Measurements from ENCODE around the gene LINC01488. TPM values are rescaled to one million over a fixed set of nuclear protein-coding genes. Genes with fewer than 3 reads are reported as not detected.
A peak's percentile ranks its signal among the peaks of the same experiment; 100 is the strongest.

Gene LINC01488
- total and polyA plus RNA-seq, 9 of the 15 experiments (the other 6 are each of a cell fraction or from before 2014, with no cell fraction given) = not detected

DNA sequence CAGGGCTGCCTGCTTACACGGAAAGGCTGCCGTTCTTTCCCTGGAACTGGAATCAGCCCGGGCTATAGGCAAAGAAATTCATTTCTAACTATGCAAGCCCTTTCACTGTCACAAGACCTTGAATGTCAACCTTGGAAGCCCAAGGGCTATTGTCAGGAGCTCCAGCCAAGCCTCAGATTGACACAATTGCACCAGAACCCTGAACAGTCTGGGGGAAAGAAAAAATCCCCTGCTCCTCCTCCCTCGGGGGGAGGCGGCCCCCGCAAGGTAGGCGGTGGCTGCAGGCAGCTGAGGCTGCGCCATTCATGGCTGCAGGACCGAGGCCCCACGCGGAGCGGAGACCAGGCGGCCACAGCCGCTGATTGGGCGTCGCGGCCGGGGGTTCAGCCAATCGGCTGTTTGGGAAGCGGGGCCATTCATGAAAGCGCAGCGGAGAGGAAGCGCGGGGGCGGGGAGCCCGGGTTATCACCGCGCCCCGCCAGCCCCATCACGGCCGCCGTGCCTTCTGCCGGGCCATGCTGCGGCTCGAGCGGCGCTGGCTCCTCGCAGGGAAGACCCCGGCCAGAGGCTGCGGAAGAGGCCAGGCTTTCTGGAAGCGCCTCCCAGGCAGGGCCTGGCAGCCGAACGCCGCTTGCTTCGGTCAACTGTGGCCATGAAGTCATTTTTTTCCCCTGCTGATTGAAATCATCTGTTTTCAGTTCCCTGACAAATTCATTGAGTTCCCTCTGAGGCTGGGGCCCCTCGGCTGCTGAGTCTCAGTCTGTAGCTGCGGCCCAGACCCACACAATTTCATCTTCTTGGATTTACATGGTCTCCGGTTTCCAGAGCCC lies 38.1 kb upstream of the LINC01488 start (continued):
- peak; percentile 48; the same call in 1 of the 2 replicates for TF ChIP-seq ZFX (CRISPR knock-in tag; IDR thresholded peaks at IDR 0.05)
- TF ChIP-seq, protein P1, sequence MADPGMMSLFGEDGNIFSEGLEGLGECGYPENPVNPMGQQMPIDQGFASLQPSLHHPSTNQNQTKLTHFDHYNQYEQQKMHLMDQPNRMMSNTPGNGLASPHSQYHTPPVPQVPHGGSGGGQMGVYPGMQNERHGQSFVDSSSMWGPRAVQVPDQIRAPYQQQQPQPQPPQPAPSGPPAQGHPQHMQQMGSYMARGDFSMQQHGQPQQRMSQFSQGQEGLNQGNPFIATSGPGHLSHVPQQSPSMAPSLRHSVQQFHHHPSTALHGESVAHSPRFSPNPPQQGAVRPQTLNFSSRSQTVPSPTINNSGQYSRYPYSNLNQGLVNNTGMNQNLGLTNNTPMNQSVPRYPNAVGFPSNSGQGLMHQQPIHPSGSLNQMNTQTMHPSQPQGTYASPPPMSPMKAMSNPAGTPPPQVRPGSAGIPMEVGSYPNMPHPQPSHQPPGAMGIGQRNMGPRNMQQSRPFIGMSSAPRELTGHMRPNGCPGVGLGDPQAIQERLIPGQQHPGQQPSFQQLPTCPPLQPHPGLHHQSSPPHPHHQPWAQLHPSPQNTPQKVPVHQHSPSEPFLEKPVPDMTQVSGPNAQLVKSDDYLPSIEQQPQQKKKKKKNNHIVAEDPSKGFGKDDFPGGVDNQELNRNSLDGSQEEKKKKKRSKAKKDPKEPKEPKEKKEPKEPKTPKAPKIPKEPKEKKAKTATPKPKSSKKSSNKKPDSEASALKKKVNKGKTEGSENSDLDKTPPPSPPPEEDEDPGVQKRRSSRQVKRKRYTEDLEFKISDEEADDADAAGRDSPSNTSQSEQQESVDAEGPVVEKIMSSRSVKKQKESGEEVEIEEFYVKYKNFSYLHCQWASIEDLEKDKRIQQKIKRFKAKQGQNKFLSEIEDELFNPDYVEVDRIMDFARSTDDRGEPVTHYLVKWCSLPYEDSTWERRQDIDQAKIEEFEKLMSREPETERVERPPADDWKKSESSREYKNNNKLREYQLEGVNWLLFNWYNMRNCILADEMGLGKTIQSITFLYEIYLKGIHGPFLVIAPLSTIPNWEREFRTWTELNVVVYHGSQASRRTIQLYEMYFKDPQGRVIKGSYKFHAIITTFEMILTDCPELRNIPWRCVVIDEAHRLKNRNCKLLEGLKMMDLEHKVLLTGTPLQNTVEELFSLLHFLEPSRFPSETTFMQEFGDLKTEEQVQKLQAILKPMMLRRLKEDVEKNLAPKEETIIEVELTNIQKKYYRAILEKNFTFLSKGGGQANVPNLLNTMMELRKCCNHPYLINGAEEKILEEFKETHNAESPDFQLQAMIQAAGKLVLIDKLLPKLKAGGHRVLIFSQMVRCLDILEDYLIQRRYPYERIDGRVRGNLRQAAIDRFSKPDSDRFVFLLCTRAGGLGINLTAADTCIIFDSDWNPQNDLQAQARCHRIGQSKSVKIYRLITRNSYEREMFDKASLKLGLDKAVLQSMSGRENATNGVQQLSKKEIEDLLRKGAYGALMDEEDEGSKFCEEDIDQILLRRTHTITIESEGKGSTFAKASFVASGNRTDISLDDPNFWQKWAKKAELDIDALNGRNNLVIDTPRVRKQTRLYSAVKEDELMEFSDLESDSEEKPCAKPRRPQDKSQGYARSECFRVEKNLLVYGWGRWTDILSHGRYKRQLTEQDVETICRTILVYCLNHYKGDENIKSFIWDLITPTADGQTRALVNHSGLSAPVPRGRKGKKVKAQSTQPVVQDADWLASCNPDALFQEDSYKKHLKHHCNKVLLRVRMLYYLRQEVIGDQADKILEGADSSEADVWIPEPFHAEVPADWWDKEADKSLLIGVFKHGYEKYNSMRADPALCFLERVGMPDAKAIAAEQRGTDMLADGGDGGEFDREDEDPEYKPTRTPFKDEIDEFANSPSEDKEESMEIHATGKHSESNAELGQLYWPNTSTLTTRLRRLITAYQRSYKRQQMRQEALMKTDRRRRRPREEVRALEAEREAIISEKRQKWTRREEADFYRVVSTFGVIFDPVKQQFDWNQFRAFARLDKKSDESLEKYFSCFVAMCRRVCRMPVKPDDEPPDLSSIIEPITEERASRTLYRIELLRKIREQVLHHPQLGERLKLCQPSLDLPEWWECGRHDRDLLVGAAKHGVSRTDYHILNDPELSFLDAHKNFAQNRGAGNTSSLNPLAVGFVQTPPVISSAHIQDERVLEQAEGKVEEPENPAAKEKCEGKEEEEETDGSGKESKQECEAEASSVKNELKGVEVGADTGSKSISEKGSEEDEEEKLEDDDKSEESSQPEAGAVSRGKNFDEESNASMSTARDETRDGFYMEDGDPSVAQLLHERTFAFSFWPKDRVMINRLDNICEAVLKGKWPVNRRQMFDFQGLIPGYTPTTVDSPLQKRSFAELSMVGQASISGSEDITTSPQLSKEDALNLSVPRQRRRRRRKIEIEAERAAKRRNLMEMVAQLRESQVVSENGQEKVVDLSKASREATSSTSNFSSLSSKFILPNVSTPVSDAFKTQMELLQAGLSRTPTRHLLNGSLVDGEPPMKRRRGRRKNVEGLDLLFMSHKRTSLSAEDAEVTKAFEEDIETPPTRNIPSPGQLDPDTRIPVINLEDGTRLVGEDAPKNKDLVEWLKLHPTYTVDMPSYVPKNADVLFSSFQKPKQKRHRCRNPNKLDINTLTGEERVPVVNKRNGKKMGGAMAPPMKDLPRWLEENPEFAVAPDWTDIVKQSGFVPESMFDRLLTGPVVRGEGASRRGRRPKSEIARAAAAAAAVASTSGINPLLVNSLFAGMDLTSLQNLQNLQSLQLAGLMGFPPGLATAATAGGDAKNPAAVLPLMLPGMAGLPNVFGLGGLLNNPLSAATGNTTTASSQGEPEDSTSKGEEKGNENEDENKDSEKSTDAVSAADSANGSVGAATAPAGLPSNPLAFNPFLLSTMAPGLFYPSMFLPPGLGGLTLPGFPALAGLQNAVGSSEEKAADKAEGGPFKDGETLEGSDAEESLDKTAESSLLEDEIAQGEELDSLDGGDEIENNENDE (IDR thresholded peaks at IDR 0.05; ENCODE audit: low read depth, low read length) = no peak
- TF ChIP-seq DMBX1 (CRISPR knock-in tag; IDR thresholded peaks at IDR 0.05; ENCODE audit: borderline replicate concordance) = no peak
- TF ChIP-seq, protein P2, sequence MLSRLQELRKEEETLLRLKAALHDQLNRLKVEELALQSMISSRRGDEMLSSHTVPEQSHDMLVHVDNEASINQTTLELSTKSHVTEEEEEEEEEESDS (CRISPR knock-in tag; IDR thresholded peaks at IDR 0.05) = no peak
- TF ChIP-seq HMG20A (CRISPR knock-in tag; conservative IDR thresholded peaks at IDR 0.05) = no peak
- 0 out of 2 replicates have a peak, but pooled peaks have one; percentile 63 for TF ChIP-seq SMAD4 (CRISPR knock-in tag; conservative IDR thresholded peaks at IDR 0.05)
- peak; percentile 77 for TF ChIP-seq GTF2E2 (tag; IDR thresholded peaks at IDR 0.05)
- TF ChIP-seq PATZ1 (CRISPR knock-in tag; IDR thresholded peaks at IDR 0.05; ENCODE audit: borderline replicate concordance) = 0 out of 2 replicates have a peak, but pooled peaks have one; percentile 37
- TF ChIP-seq ZBTB7A (IDR thresholded peaks at IDR 0.05; ENCODE audit: borderline replicate concordance, control insufficient read depth, low read depth, low read length) = peak; percentile 79; the same call in 1 of the 2 replicates
- TF ChIP-seq MEIS2 (IDR thresholded peaks at IDR 0.05; ENCODE audit: partially characterized antibody) = peak; percentile 29
- no peak for TF ChIP-seq PRPF4 (IDR thresholded peaks at IDR 0.05; ENCODE audit: insufficient read depth, low read depth, low read length, poor library complexity, severe bottlenecking)
- TF ChIP-seq ATF1 (CRISPR knock-in tag; IDR thresholded peaks at IDR 0.05) = no peak
- peak; percentile 41 for TF ChIP-seq ATF1 (tag; IDR thresholded peaks at IDR 0.05)

Measured in K562 (cell line).